K562 (cell line): ENCODE data around the gene WDHD1.

Experiments used
- EP300 ChIP-seq: IDR thresholded peaks from 2 replicates; pipeline ENCODE4 v1.6.1; 2012; ENCODE audit warnings: low read length, improper control_type of control experiment
- RB1 ChIP-seq: fragments of 450-650 bp; IDR thresholded peaks from 2 replicates; pipeline ENCODE4 v1.6.1; 2017; ENCODE audit warnings: low read depth, mild to moderate bottlenecking

- no peak for TF ChIP-seq RB1
- TF ChIP-seq EP300, result no peak
Measured at GRCh38 chr14:54918427-54918826, 108.5 kb downstream of the WDHD1 start.
